ENCODE measurements around the gene SNX24.

The SNX24 gene

DNA sequence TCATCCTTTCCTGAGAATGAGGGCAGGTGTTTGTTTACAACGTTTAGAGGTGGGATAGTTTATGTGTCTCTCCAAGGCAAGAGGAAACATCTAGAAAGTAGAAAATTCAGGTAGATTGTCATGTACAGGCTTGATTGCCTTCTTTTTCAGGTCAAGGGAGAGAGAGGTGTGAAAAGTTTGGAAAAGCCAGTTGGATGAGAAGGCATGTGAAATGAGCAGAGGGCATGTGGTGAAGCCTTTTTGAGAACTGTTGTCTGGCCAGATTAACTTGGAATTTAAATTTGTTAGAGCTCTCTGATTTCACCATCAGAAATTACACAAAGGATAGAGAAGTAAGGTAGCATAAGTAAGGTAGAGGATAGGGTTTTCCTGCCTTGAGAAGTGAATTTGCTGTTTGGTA lies 74.6 kb downstream of the SNX24 start:
- DNase-seq (ENCODE audit: low spot score): no peak

DNA sequence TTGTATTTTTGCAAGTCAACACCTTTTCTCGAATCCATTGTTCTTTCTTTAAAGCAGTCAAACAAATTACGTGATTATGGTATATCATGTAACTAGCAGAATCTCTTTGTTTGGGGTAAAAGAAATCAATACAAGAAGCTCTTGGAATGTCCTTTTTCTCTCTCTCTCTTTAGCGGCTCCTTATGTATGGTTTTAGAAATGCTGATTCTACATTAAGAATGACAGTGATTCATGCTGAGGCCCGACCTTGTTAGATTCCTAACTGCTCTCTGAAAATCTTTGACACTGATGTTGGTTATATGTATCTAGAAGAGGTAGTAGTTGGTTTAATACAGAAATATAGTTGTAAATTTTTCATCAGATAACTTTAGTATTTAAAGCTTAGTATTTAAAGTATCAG lies 76.4 kb downstream of the SNX24 start:
- no peak for DNase-seq (ENCODE audit: low spot score)

GRCh38 chr5:122924203-122924602 lies 78.8 kb downstream of the SNX24 start:
- no peak for DNase-seq (ENCODE audit: low spot score)

- no peak for DNase-seq (ENCODE audit: low spot score)
These were observed 79.4 kb downstream of the SNX24 start for GRCh38 chr5:122924719-122925395.

DNA sequence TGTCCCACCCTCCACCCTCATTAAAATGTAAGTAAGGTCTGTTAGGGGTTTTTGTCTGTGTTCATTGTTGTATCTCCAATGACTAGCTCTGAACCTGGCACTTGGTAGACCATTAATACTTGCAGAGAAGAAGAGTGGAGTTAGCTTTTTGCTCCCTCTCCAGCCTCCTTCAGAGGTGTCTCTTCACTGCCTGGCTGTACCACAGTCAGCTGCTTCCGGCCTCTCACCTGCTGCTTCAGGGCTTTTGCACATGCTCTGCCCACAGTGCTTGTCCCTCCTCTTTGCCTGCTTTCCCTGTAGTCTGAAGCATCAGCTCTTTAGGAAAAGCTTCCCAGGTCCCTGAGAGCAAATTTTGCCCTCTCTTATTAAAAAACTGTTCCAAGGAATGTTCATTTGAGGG lies 83.6 kb downstream of the SNX24 start:
- no peak for DNase-seq (ENCODE audit: low spot score)

- no peak for DNase-seq (ENCODE audit: low spot score)
These were observed 84.6 kb downstream of the SNX24 start for GRCh38 chr5:122929980-122930379.

DNA sequence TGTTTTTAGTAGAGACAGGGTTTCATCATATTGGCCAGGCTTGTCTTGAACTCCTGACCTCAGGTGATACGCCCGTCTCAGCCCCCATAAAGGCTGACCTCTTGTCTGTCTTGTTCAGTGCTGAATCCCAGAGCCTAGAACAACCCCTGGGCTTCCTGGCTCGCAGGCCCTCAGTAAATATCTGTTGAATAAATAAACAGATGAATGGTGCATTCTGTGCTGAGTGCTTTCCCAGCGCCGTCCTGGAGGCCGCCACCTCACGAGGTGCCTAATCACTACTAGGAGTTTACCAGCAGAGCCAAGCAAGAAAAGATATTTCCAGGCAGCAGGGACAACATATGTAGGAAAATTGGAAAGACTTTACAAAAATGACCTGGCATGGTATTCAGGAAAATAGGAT lies 88.5 kb downstream of the SNX24 start:
- no peak for DNase-seq (ENCODE audit: low spot score)

DNA sequence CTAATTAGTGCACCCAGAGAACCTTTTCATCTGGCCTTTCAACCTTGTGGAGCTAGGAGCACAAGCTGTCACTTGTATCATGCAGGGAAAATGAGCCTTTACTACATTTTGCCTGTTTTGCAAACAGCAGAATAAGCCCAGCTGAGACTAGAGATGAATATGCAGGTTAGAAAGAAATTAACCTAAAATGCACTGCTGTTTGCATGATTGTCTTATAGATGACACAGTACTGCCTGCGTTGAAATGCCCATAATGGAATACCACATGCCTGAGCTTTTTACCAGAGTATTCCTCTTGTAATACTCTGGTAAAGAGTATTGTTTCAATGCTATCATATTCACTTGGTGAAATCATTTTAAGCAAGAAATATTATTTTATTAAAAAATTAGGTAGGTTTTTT lies 90.7 kb downstream of the SNX24 start:
- DNase-seq (ENCODE audit: low spot score): no peak

DNA sequence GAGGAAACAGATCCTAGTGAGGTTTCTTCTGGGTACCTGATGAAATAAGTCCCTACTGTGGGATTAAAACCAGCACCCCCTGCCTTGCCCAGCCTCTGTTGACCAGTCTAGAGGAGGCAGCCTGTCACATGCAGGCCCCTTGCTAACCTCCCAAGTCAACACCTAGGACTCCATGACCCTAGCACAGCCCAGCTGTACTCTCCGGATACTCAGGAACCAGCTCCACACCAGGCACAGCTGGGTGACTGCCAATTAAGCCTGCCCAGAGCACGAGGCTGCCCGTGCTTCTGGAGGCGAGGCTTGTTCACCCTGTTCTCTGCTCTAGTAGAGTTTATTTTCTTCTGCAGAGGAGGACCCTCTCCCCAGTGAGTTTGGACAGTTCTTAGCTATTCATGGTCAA lies 92.5 kb downstream of the SNX24 start:
- peak; percentile 50 for DNase-seq (ENCODE audit: low spot score)

GRCh38 chr5:122940890-122941289 lies 95.5 kb downstream of the SNX24 start:
- DNase-seq (ENCODE audit: low spot score): no peak

- DNase-seq (ENCODE audit: low spot score): no peak
These were observed 96.3 kb downstream of the SNX24 start for GRCh38 chr5:122941737-122942136.

DNA sequence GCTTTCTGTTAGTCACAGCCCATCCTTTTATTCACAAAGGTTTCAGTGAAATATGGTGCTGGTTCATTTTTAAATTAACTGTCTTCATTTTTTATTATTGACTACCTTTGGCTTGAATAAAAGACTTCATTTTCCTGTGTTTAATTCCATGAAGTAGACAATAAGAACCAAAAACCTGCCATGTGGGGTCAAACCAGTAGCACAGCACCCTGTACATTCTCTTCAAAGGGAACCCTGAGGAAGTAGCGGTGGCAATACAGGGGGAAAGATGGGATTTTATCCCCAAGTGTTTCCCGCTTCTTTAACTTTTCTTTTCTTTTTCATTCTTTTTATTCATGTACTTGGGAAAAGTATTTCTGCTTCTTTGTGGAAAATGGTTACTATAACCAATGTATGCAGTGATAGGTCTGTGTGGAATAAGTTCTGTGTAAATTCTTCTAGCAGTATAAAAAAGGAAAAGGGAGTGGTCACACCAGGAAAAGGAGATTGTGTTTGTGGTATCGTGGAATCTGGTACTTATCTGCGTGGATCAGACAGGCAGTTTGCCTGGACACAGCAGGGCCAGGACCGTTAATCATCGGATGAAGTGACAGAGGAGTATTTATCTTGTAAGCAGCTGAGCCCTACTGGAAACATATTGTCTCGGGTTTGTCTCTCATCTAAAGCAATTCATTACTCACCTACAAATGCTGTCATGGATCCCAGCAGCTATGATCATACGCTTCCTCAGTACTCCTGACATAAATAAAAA lies 96.9 kb downstream of the SNX24 start:
- no peak for DNase-seq (ENCODE audit: low spot score)

DNA sequence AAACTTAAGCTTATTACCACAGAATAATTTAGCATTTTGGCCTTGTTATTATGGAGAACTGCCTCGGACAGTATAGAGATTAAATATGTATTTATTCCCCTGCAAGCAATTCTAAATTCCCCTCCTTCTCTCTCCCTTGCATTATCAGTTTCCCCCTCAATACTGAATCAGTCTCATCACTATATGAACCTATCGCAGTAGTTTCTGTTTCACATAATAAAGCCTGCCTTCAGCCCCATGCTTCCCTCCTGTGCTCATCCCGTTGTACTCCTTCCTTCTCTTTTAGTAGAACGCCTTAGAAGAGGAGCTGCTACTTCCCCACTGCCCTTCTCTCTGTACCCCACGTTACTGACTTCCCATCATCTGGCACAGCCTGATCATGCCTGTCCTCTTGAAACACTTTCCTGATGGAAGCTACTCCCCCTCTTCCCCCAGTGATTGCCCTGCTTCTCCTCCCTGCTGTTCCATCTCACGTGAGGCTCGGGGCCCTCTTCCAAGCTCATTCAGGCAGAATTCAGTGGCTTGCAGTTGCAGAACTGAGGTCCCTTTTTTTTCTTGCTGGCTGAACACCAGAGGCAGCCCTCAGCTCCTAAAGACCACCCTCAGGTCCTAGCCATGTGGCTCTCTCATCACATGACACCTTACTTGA lies 97.8 kb downstream of the SNX24 start:
- no peak for DNase-seq (ENCODE audit: low spot score)

DNA sequence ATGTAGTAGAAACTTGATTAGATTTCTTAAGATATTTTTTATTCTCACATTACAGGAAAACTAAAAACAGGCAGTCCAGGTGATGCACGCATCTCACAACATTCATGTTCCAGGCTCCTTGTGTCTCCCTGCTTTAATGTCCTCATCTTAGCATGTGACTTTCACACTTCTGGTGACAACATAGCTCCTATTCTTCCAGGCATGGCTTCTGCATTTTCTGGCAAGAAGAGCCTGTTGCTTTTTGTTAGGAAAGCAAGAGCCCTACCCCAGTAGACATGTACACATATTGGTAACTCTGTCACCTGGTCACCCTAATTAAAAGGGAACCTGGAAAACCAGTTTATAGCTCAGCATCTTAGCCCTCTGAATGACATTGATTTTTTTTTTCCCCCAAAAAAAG lies 98.6 kb downstream of the SNX24 start:
- no peak for DNase-seq (ENCODE audit: low spot score)

DNA sequence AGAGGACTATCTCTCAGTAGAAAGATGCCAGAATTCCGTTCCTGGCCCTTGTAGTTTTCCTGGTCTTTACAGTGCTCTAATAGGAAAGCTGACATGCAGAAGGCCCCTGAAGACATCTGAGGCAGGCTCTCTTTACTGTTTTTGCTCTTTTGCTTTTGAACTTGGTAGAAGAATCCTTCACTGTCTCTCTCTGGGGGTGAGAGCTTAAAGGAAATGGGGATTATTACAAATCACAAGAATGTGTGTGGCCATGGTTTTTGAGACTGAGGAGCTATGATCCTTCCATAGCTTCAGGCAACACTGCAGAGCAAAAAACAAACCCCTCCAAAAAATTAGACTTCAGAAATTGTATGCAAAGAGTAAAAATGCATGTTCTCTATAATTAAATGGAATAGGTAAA lies 102.0 kb downstream of the SNX24 start:
- DNase-seq (ENCODE audit: low spot score): no peak

- no peak for DNase-seq (ENCODE audit: low spot score)
These were observed 102.4 kb downstream of the SNX24 start for GRCh38 chr5:122947772-122948171.

DNA sequence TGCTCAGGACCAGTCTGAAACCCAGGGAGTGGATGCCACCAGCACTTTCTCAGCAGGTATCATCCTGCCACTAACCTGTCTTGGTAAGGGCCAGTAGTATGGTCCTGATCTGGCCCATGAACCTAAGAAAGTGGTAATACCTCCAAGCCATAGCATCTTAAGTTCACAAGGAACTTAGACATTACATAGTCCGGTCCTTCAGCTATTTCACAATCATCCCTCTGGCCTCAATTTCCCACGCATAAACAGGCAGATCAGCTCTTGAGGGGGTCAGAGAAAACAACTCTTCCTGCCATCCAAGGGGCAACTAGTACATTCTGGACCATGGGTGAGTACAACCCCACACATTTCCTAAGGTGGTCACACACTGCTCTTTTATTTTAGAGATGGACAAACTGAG lies 102.9 kb downstream of the SNX24 start:
- DNase-seq (ENCODE audit: low spot score): no peak

- no peak for DNase-seq (ENCODE audit: low spot score)
These were observed 106.2 kb downstream of the SNX24 start for GRCh38 chr5:122951658-122952057.

- no peak for DNase-seq (ENCODE audit: low spot score)
These were observed 109.3 kb downstream of the SNX24 start for GRCh38 chr5:122954719-122955118.

- DNase-seq (ENCODE audit: low spot score): no peak
These were observed 112.0 kb downstream of the SNX24 start for GRCh38 chr5:122957457-122957856.

DNA sequence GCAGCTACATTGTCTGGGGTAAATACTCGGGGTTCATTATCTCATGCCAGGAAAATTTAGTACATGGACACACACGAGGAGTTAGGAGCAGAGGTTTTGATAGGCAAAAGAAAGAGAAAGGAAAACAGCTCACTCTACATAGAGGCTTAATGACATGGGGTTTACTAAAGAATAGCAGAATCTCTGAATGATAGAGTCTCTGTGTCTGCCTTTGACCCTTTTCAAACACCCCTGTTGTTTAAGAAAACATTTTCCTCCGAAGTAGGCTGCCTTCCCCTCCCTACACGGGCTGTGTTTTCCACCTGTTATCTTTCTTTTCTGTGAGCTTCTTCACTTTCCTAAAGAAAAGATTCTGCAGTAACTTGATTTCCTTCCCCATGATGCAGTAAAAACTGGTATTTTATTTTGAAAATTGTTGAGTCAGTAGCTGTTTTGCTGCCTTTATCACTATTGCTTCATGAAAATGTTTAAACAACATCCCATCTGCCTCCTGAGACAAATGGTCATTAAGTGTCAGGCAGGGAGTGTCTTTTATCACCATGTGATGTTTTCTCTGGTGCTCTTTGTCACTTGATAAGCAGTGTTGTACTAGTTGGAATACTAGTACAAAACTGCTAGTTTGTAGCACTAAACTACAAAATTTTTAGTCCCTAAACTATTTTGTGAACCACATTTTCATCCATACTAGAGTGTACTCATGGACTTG lies 114.5 kb downstream of the SNX24 start:
- DNase-seq (ENCODE audit: low spot score): no peak

GRCh38 chr5:122963305-122963704 lies 117.9 kb downstream of the SNX24 start:
- no peak for DNase-seq (ENCODE audit: low spot score)

DNA sequence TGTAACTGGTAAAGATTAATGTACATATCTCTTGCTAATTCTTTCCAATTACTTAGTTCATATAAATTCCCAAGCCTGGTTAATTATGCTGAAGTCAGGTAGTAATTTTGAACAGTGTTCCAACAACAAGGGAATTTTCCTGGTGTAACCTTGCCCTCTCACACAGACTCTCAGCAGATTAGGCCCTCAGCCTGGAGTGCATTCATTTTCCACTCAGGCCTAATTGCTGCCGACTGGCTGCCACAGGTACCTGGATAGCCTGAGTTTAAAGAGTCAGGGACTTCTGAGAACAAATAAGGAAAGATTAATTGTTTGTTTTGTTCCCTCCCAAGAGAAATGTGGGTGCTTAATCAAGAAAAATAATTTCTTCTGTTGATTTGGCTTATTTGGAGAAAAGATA lies 119.7 kb downstream of the SNX24 start:
- no peak for DNase-seq (ENCODE audit: low spot score)

All from Ammon's horn (tissue), 1 donor.